SU-DHL-6 (cell line): ENCODE measurements around the gene GAN.

Source experiments
- H2AFZ ChIP-seq: fragments of 200-600 bp; sonication (generic); 2 replicates; pipeline ENCODE4 v1.6.1; 2014; ENCODE audit warnings: low read depth, mild to moderate bottlenecking, moderate library complexity, mixed read lengths, antibody characterized with exemption, low read length; ENCODE audit not compliant: severe bottlenecking
- H3F3A ChIP-seq: fragments of 200-600 bp; shearing (Covaris generic); 2 replicates; pipeline ENCODE4 v1.6.0; 2016; ENCODE audit warnings: antibody characterized with exemption, mild to moderate bottlenecking; ENCODE audit not compliant: insufficient read depth
- H3K27ac ChIP-seq: fragments of 200-600 bp; sonication (generic); 2 replicates; pipeline ENCODE4 v1.5.1; 2016; ENCODE audit warnings: low read depth, mild to moderate bottlenecking, low read length, moderate library complexity, mixed read lengths
- H3K27me3 ChIP-seq: fragments of 200-600 bp; sonication (generic), shearing (Covaris generic); 2 replicates; pipeline ENCODE4 v1.6.0; 2014; ENCODE audit warnings: mild to moderate bottlenecking, low read length
- H3K36me3 ChIP-seq: fragments of 200-600 bp; sonication (generic); 2 replicates; pipeline ENCODE4 v1.6.1; 2014; ENCODE audit warnings: mild to moderate bottlenecking, low read length, mixed read lengths
- H3K4me2 ChIP-seq: fragments of 300-600, 200-600 bp; shearing (Covaris generic), sonication (generic); 2 replicates; pipeline ENCODE4 v1.6.0; 2014; ENCODE audit warnings: low read length, low read depth, mild to moderate bottlenecking; ENCODE audit not compliant: poor library complexity, severe bottlenecking
- H3K4me3 ChIP-seq: fragments of 200-600 bp; sonication (generic); 2 replicates; pipeline ENCODE4 v1.5.1; 2014; ENCODE audit warnings: antibody characterized with exemption, low read length, mild to moderate bottlenecking, mixed read lengths; ENCODE audit not compliant: insufficient read depth, poor library complexity, severe bottlenecking
- H3K79me2 ChIP-seq: fragments of 200-600 bp; sonication (generic); 2 replicates; pipeline ENCODE4 v1.6.1; 2014; ENCODE audit warnings: mild to moderate bottlenecking, low read length, moderate library complexity; ENCODE audit not compliant: insufficient read depth
- H3K9ac ChIP-seq: fragments of 200-600 bp; sonication (generic); 2 replicates; pipeline ENCODE4 v1.7.0; 2014; ENCODE audit warnings: mild to moderate bottlenecking, low read length
- H3K9me2 ChIP-seq: fragments of 200-600 bp; sonication (generic); replicated peaks from 2 replicates; pipeline ENCODE4 v1.6.1; 2014; ENCODE audit warnings: low read length; ENCODE audit not compliant: insufficient read depth
- H3K9me3 ChIP-seq: fragments of 200-600 bp; sonication (generic); 2 replicates; pipeline ENCODE4 v1.6.1; 2014; ENCODE audit warnings: low read length, mixed read lengths; ENCODE audit not compliant: insufficient read depth
- H4K20me1 ChIP-seq: fragments of 200-600 bp; sonication (generic); 2 replicates; pipeline ENCODE4 v1.6.1; 2014; ENCODE audit warnings: low read depth, mild to moderate bottlenecking, antibody characterized with exemption, low read length, moderate library complexity, mixed read lengths
- CTCF ChIP-seq: fragments of 200-600 bp; sonication (generic); IDR thresholded peaks from one replicate; pipeline ENCODE4 v1.5.1; 2017; ENCODE audit warnings: antibody characterized with exemption, mild to moderate bottlenecking, low read length, moderate library complexity; ENCODE audit not compliant: insufficient read depth, poor library complexity, severe bottlenecking
- EZH2phosphoT487 ChIP-seq: fragments of 200-600 bp; sonication (generic), shearing (Covaris generic); conservative IDR thresholded peaks from 2 replicates; pipeline ENCODE4 v1.6.1; 2018; ENCODE audit warnings: mild to moderate bottlenecking, antibody characterized with exemption, low read length, moderate library complexity, mixed read lengths

Gene GAN

GRCh38 chr16:81314603-81315270 is at the start of gene GAN:
TSS of gene GAN (plus strand) at chr16:81314962. CDS start at chr16:81315114, 152 bp downstream.
- Histone ChIP-seq H3K27ac (no peak within 1 kb of the TSS; the same call in 1 of the 2 replicates), H3K27me3 (no peaks in the 10 kb centered on the region), H3K9me3 (no peaks in the 10 kb centered on the region), H2AFZ (peak within 1 kb of the TSS; percentile 52), H3F3A (no peaks in the 10 kb centered on the region), H3K79me2 (0 out of 2 replicates have a peak, but pooled peaks cover 11% of the 10 kb centered on the region), H3K9me2 (no peaks in the 10 kb centered on the region), H3K4me2 (peak within 1 kb of the TSS; percentile 86), H3K36me3 (no peaks in the 10 kb centered on the region), H4K20me1 (peaks cover 11% of the 10 kb centered on the region), H3K4me3 (peak within 1 kb of the TSS; percentile 72), H3K9ac (peak within 1 kb of the TSS; percentile 67)
- TF ChIP-seq CTCF (no peak), EZH2phosphoT487 (no peak)

- no peak overlapping the region for H2AFZ ChIP-seq
- TF ChIP-seq EZH2phosphoT487 (no peak), CTCF (no peak)
- no peaks in the 10 kb centered on the region for H3K27me3 ChIP-seq
Observed at GRCh38 chr16:81265052-81265451, 49.7 kb upstream of the GAN start.

GRCh38 chr16:81265658-81266451 is 48.9 kb upstream of the GAN start:
- no peaks in the 10 kb centered on the region for H3K79me2 ChIP-seq
- H3K9ac ChIP-seq, result no peak overlapping the region
- H3K9me2 ChIP-seq, result no peaks in the 10 kb centered on the region
- no peak overlapping the region for H2AFZ ChIP-seq
- no peaks in the 10 kb centered on the region for H3K36me3 ChIP-seq
- H3K4me2 ChIP-seq, result no peak overlapping the region
- no peak overlapping the region for H3K4me3 ChIP-seq
- H4K20me1 ChIP-seq, result no peaks in the 10 kb centered on the region
- H3K27me3 ChIP-seq, result no peaks in the 10 kb centered on the region
- H3F3A ChIP-seq, result no peaks in the 10 kb centered on the region
- H3K9me3 ChIP-seq, result no peaks in the 10 kb centered on the region
- no peak for TF ChIP-seq EZH2phosphoT487
- TF ChIP-seq CTCF, result no peak
- H3K27ac ChIP-seq, result no peak overlapping the region

More at GRCh38 chr16:81265052-81265451, 49.7 kb upstream of the GAN start:
- Histone ChIP-seq H3F3A (no peaks in the 10 kb centered on the region), H3K9ac (no peak overlapping the region), H3K4me3 (no peak overlapping the region), H4K20me1 (no peaks in the 10 kb centered on the region), H3K27ac (no peak overlapping the region), H3K36me3 (no peaks in the 10 kb centered on the region), H3K9me2 (no peaks in the 10 kb centered on the region), H3K4me2 (no peak overlapping the region), H3K9me3 (no peaks in the 10 kb centered on the region), H3K79me2 (no peaks in the 10 kb centered on the region)
